Measurements from ENCODE around the gene CCDC144A. TPM values are rescaled to one million over a fixed set of nuclear protein-coding genes. Genes with fewer than 3 reads are reported as not detected.
"Not testable (repeated sequence)": the region's sequence is repeated elsewhere in the genome, so short reads cannot be mapped to it uniquely, and the experiment has no call there.

CCDC144A gene
- total and polyA plus RNA-seq, 5 donors from 2014 or later, result 0.99 to 21.8 (median 2.5) TPM

- not testable (repeated sequence) for ATAC-seq (ENCODE audit: low read depth in 2 of 2); H3K4me1 ChIP-seq (ENCODE audit: control insufficient read depth, insufficient read depth, low read length, poor library complexity, severe bottlenecking); H3K36me3 Mint-ChIP-seq; H3K36me3 ChIP-seq (ENCODE audit: control insufficient read depth, insufficient read depth, low read length); H3K4me3 Mint-ChIP-seq; H3K27me3 ChIP-seq (ENCODE audit: control insufficient read depth, insufficient read depth, low read length); H3K9me3 ChIP-seq (ENCODE audit: control insufficient read depth in 2 of 2, low read length in 2 of 2); H3K4me3 ChIP-seq (ENCODE audit: low read depth, low read length); H3K27ac Mint-ChIP-seq; H3K27ac ChIP-seq (ENCODE audit: insufficient read depth, low read length, poor library complexity, severe bottlenecking); H3K4me1 Mint-ChIP-seq; H3K27me3 Mint-ChIP-seq; H3K9me3 Mint-ChIP-seq; DNase-seq
Observed at GRCh38 chr17:16768290-16769175, 78.5 kb downstream of the CCDC144A start.

- not testable (repeated sequence) for ATAC-seq (ENCODE audit: low read depth in 2 of 2); H3K27me3 Mint-ChIP-seq; H3K27me3 ChIP-seq (ENCODE audit: control insufficient read depth, insufficient read depth, low read length); H3K27ac Mint-ChIP-seq; H3K36me3 ChIP-seq (ENCODE audit: control insufficient read depth, insufficient read depth, low read length); H3K9me3 Mint-ChIP-seq; H3K4me1 Mint-ChIP-seq; H3K27ac ChIP-seq (ENCODE audit: insufficient read depth, low read length, poor library complexity, severe bottlenecking); H3K36me3 Mint-ChIP-seq; H3K4me1 ChIP-seq (ENCODE audit: control insufficient read depth, insufficient read depth, low read length, poor library complexity, severe bottlenecking); H3K9me3 ChIP-seq (ENCODE audit: control insufficient read depth in 2 of 2, low read length in 2 of 2); H3K4me3 Mint-ChIP-seq; DNase-seq; H3K4me3 ChIP-seq (ENCODE audit: low read depth, low read length)
Observed at GRCh38 chr17:16772394-16773145, 82.5 kb downstream of the CCDC144A start.

GRCh38 chr17:16773146-16773522 lies 83.1 kb downstream of the CCDC144A start:
- not testable (repeated sequence) for H3K27me3 ChIP-seq (ENCODE audit: control insufficient read depth, insufficient read depth, low read length); H3K27me3 Mint-ChIP-seq; H3K4me1 ChIP-seq (ENCODE audit: control insufficient read depth, insufficient read depth, low read length, poor library complexity, severe bottlenecking); H3K4me1 Mint-ChIP-seq; H3K4me3 Mint-ChIP-seq; H3K9me3 ChIP-seq (ENCODE audit: control insufficient read depth in 2 of 2, low read length in 2 of 2); H3K9me3 Mint-ChIP-seq; DNase-seq; H3K36me3 ChIP-seq (ENCODE audit: control insufficient read depth, insufficient read depth, low read length); H3K27ac Mint-ChIP-seq; H3K36me3 Mint-ChIP-seq; ATAC-seq (ENCODE audit: low read depth in 2 of 2); H3K27ac ChIP-seq (ENCODE audit: insufficient read depth, low read length, poor library complexity, severe bottlenecking); H3K4me3 ChIP-seq (ENCODE audit: low read depth, low read length)

- not testable (repeated sequence) for H3K4me1 ChIP-seq (ENCODE audit: control insufficient read depth, insufficient read depth, low read length, poor library complexity, severe bottlenecking); H3K9me3 ChIP-seq (ENCODE audit: control insufficient read depth in 2 of 2, low read length in 2 of 2); H3K9me3 Mint-ChIP-seq; H3K27me3 ChIP-seq (ENCODE audit: control insufficient read depth, insufficient read depth, low read length); H3K36me3 ChIP-seq (ENCODE audit: control insufficient read depth, insufficient read depth, low read length); H3K27me3 Mint-ChIP-seq; H3K27ac ChIP-seq (ENCODE audit: insufficient read depth, low read length, poor library complexity, severe bottlenecking); H3K4me1 Mint-ChIP-seq; H3K4me3 Mint-ChIP-seq; H3K36me3 Mint-ChIP-seq; DNase-seq; H3K27ac Mint-ChIP-seq; ATAC-seq (ENCODE audit: low read depth in 2 of 2); H3K4me3 ChIP-seq (ENCODE audit: low read depth, low read length)
Observed at GRCh38 chr17:16787851-16788250, 97.8 kb downstream of the CCDC144A start.

- not testable (repeated sequence) for H3K36me3 Mint-ChIP-seq; H3K27me3 ChIP-seq (ENCODE audit: control insufficient read depth, insufficient read depth, low read length); H3K4me3 Mint-ChIP-seq; DNase-seq; H3K9me3 ChIP-seq (ENCODE audit: control insufficient read depth in 2 of 2, low read length in 2 of 2); H3K9me3 Mint-ChIP-seq; H3K4me3 ChIP-seq (ENCODE audit: low read depth, low read length); H3K4me1 ChIP-seq (ENCODE audit: control insufficient read depth, insufficient read depth, low read length, poor library complexity, severe bottlenecking); H3K27ac ChIP-seq (ENCODE audit: insufficient read depth, low read length, poor library complexity, severe bottlenecking); H3K27me3 Mint-ChIP-seq; ATAC-seq (ENCODE audit: low read depth in 2 of 2); H3K36me3 ChIP-seq (ENCODE audit: control insufficient read depth, insufficient read depth, low read length); H3K4me1 Mint-ChIP-seq; H3K27ac Mint-ChIP-seq
Observed at GRCh38 chr17:16788889-16789536, 99.0 kb downstream of the CCDC144A start.

- not testable (repeated sequence) for H3K9me3 ChIP-seq (ENCODE audit: control insufficient read depth in 2 of 2, low read length in 2 of 2); H3K36me3 Mint-ChIP-seq; H3K4me3 Mint-ChIP-seq; H3K36me3 ChIP-seq (ENCODE audit: control insufficient read depth, insufficient read depth, low read length); H3K9me3 Mint-ChIP-seq; H3K4me1 ChIP-seq (ENCODE audit: control insufficient read depth, insufficient read depth, low read length, poor library complexity, severe bottlenecking); H3K27ac Mint-ChIP-seq; H3K4me3 ChIP-seq (ENCODE audit: low read depth, low read length); H3K27me3 ChIP-seq (ENCODE audit: control insufficient read depth, insufficient read depth, low read length); ATAC-seq (ENCODE audit: low read depth in 2 of 2); H3K4me1 Mint-ChIP-seq; H3K27me3 Mint-ChIP-seq; DNase-seq; H3K27ac ChIP-seq (ENCODE audit: insufficient read depth, low read length, poor library complexity, severe bottlenecking)
Observed at GRCh38 chr17:16789622-16790021, 99.6 kb downstream of the CCDC144A start.

- not testable (repeated sequence) for H3K27me3 ChIP-seq (ENCODE audit: control insufficient read depth, insufficient read depth, low read length); ATAC-seq (ENCODE audit: low read depth in 2 of 2); H3K36me3 Mint-ChIP-seq; H3K27ac Mint-ChIP-seq; H3K36me3 ChIP-seq (ENCODE audit: control insufficient read depth, insufficient read depth, low read length); H3K9me3 ChIP-seq (ENCODE audit: control insufficient read depth in 2 of 2, low read length in 2 of 2); H3K4me1 ChIP-seq (ENCODE audit: control insufficient read depth, insufficient read depth, low read length, poor library complexity, severe bottlenecking); H3K4me3 ChIP-seq (ENCODE audit: low read depth, low read length); DNase-seq; H3K27ac ChIP-seq (ENCODE audit: insufficient read depth, low read length, poor library complexity, severe bottlenecking); H3K9me3 Mint-ChIP-seq; H3K4me1 Mint-ChIP-seq; H3K27me3 Mint-ChIP-seq; H3K4me3 Mint-ChIP-seq
Observed at GRCh38 chr17:16790313-16790871, 100.4 kb downstream of the CCDC144A start.

Measured in CD4-positive, CD25-positive, alpha-beta regulatory T cell (primary cell).